Activated CD4-positive, alpha-beta T cell treated with anti-CD3 and anti-CD28 coated beads, Interleukin-10, Interleukin-2, amounts not matched to agents 100 ng/mL and 50 ng/mL, durations not matched to agents 16 hours and 8 hours (primary cell): ENCODE measurements around the gene RSPRY1.

Experiments used
- DNase-seq: peaks from one replicate; pipeline ENCODE4 v3.0.0-alpha.2; 2020

The RSPRY1 gene

GRCh38 chr16:57185945-57186871, at the start of gene RSPRY1, which contains the start of gene PSME3IP1:
RSPRY1 (plus strand) TSS chr16:57186329; CDS start chr16:57204659, 18,330 bp downstream.
PSME3IP1 (minus strand) TSS chr16:57186039; CDS start chr16:57173854, 12,185 bp downstream.
- DNase-seq, result peak; percentile 100

DNA sequence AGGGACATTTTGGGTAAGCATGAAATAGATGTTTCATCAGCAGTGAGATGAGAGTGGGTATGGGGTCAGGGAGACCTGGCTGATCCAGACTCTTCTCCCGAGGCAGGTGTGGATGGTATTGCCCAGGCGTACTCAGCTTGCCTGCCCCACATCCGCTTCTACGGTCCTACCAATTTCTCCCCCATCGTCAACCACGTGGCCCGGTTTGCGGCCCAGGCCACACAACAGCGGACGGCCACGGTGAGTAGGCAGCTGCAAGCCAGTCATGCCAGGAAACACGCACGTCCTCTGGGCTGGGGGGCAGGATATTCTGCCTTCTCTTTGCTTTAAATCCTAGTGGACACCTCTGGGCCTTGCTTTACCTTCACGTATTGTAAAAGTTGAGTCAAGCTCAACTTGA, 49.1 kb upstream of the RSPRY1 start:
- DNase-seq, result no peak

- no peak for DNase-seq
These were observed 48.4 kb upstream of the RSPRY1 start for GRCh38 chr16:57137566-57138273.

GRCh38 chr16:57138281-57138935, 47.7 kb upstream of the RSPRY1 start:
- DNase-seq, result no peak

GRCh38 chr16:57140931-57141668, 45.0 kb upstream of the RSPRY1 start:
- no peak for DNase-seq

- no peak for DNase-seq
These were observed 44.1 kb upstream of the RSPRY1 start for GRCh38 chr16:57141822-57142631.

- DNase-seq, result no peak
These were observed 42.8 kb upstream of the RSPRY1 start for GRCh38 chr16:57143149-57143921.

- no peak for DNase-seq
These were observed 42.1 kb upstream of the RSPRY1 start for GRCh38 chr16:57144027-57144426.

DNA sequence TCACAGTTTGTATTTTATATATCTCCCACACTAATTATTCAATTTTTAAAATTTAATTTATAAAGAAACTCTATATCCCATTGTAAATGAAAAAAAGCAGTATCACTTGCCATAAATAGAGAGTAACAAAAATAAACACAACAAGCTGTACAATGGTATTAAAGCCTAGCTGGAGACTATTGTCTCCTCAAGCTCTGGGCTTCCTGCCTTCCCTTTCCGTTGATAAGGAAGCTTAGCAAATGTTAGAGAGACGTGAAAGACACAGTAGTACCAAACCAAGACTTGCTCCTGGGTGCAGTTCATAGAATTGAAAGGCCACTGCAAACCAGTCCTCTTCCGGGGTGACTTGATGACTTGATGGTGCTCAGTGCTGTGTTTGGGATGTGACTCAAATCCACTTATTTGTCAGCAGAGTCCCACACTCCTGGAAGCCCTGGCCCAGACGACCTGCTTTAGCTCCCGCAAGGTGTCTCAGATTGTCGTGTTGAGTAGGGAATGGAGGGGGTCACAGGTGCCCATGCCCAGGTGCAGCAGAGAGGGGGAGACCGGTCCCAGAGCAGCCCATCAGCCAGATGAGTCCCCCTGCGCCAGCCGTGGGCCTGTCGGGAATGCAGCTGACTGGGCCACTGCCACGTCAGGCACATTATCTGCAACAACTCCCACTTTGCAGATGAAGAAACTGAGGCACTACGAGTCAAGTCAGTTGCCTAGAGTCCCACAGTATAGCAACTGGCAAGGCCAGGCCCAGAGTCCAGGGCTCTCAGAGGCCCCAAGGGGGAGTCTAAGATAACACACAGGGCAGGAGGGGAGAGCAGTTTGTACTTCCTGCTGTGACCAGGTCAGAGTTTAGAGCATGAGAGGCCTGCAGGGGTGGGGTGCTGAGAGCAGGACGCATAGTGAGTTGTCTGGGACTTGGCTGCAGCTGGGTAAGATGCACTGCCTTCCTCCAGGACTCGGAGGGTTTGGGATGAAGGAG, 40.8 kb upstream of the RSPRY1 start:
- no peak for DNase-seq

GRCh38 chr16:57146040-57146647, 40.0 kb upstream of the RSPRY1 start:
- no peak for DNase-seq

DNA sequence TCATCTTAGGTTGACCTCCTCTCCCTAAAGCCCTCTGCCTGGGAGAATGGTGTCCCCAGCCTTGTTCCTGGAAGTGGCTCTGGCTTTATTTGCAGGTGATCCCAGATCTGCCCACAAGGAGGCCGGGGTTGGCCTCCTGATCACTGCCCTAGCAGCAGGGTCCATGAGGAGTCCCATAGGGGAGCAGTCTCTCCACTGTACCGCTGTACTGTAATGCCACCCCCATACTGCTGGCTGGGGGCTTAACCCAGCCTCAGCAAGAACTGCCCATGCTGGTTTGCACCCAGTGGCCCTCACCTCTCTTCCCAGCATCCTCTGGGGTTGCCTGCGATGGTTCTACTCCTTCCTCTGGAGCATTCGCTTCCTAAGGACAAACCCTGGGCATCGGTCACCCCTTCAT, 39.4 kb upstream of the RSPRY1 start:
- DNase-seq, result no peak

DNA sequence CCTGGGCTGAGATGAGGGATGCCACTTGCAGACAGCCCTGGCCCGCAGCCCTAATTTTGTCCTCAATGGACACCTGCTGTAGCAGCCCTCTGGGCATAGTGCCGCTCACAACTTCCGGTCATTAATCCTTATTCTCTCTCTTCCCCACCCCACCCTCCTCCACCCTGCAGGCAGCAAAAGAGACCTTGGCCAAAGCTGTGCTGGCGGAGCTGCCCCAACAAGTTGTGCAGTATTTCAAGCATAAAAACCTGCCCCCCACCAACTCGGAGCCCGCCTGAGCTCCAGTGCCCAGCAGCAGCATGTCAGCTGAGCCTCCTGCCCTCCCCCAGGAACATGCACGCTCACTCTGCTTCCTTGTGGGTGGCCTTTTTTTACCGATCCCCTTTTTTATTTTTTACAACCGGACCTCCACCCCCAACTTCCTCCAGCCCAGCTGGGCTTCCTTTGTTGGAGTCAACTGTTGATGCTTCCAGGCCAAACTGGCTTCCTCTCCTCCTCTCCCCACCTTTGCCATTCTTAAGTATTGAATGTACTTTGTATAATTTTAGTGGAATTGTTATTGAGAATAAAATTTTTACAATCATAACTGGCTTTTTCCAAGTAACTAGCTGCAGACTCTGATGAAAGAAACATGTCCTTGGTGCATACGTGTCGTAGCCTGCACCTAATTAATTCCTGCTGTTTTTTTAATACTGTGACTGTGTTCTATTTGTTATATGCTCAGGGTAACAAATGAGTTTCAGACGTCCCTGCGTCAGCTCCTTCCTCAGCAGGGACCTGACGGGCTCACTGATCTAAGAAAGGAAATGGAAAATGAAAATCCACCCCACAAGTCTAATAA, 38.5 kb upstream of the RSPRY1 start:
- no peak for DNase-seq

- no peak for DNase-seq
These were observed 37.6 kb upstream of the RSPRY1 start for GRCh38 chr16:57148481-57148880.

DNA sequence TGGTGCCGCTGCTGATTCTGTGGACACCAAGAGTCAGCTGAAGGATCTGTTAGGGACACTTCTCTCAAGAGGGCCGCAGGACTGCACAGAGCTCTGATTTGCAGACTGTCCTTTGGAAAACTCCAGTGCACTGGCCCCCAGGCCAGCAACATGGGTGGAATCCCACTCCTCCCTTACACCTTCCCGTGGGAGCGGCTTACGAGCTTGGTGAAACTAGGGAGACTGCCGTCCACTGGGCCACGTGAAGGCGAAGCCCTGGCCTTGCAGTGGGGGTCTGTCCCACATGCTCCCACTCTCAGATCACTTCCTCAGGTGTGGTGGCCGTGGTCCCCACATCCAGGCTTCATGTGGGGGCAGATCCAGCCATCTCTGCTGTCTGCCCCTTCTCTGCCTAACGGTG, 36.7 kb upstream of the RSPRY1 start:
- DNase-seq, result no peak

DNA sequence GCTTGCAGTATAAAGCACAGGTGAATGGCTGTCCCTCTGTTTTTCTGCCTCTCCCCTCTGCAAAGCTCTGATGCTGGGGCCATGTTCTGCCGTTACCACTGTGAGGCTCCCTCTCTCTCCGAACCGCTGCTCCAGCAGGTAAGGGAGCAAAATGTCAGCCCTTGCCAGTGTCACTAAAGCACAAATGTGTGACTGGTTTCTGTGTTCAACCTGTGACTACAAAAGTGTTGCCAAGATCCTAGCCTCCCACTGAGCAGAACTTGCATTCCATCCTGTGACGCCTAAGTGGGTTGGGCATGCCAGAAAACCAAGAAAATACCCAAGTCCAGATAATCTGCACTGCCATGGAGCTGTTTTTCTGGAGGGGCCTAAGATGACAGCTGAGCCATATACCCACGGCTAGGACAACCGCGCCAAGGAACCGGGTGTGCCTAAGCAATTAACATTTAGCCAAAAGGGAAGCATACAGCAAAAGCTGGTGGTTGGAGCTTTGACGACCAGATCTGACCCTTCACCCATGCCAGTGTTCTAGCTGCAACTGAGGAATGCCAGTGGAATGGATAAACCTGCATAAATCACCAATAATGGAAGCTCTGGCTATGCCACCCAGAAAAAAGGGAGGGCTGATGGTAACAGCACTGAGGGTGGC, 35.3 kb upstream of the RSPRY1 start:
- DNase-seq, result no peak

DNA sequence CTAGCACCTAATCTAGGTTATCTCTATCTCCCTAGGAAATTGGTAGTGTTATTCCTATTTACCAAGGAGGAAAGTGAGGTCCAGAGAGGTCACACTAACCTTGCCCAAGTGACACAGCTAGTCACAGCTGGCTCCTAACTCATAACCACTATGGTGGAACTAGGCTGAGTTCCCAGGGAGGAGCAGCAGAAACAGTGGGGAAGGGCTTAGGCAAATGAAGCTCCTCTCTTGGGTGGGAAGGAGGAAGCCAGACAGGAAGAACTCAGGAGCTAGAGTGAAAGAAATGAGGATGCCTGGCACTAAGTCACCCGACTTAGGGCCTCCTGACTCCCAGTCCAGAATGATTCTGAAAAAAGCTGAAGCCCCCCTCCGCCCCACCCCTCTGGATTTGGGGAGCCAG, 34.8 kb upstream of the RSPRY1 start:
- DNase-seq, result no peak
